ENCODE results near the gene CBX2.

The CBX2 gene

DNA sequence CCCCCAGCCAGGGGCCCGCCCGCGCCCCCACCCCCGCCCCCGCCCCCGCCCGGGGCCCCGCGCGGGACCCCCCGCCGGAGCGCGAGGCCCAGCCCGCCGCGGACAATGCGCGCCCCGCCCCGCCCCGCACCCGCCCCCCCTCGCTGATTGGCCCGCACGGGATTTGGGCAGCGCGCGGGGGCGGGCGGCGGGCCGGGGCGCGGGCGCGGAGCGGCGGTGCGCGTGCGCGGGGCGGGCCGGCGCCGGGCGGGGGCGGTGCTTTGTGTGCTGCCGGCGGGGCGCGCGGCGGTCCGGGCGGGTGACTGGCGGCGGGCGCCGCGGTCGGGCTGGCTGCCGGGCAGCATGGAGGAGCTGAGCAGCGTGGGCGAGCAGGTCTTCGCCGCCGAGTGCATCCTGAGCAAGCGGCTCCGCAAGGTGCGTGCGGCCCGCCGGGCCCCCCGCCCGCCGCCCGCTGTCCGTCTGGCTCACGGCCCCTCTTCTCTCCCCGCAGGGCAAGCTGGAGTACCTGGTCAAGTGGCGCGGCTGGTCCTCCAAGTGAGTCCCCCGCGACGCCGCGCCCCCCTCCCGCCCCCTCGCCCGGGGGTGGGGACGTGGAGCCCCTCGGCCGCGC lies at the start of gene CBX2:
TSS of gene CBX2 (plus strand) at position 255 of the 610 bp plus-strand sequence. CDS start at position 343, 88 bp downstream.
- no peak for TF ChIP-seq GATA2 (IDR thresholded peaks at IDR 0.05; ENCODE audit: low read depth, low read length)
- TF ChIP-seq GATA3 (IDR thresholded peaks at IDR 0.05; ENCODE audit: low read depth, low read length): no peak

DNA sequence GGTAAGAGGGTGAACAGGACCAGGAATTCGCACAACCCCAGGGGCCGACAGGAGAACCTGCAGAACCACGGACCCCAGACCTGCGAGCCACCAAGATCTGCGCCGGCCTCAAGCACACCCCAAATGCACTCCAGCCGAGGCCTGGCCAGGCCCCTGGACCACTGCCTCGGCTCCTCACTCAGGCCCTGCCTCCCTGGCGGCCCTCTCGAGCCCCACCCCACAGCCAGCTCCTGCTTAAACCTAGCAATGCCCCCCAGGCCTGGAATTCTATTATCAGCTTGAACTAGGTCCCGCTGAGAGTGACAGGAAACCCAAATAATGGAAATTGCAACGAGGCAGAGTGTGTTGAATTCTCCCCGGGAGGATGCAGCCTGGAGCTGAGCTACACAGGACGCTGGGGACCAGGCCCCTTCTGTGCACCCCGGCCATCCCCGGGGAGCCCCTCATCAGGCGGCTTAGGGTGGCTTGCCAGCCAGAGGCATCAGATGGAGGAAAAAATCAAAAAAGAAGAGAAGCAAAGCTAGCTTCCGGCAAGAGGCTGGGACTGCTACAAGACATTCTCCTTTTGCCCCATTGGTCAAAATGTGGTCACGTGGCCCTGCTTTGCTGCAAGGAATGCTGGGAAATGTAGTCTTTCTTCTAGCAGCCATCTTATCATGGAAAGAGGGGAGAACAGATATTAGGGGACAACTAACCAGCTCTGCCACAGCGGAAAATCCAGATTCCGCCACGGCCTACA lies 49.6 kb upstream of the CBX2 start:
- no peak for TF ChIP-seq GATA3 (IDR thresholded peaks at IDR 0.05; ENCODE audit: low read depth, low read length)
- TF ChIP-seq GATA2 (IDR thresholded peaks at IDR 0.05; ENCODE audit: low read depth, low read length): no peak

DNA sequence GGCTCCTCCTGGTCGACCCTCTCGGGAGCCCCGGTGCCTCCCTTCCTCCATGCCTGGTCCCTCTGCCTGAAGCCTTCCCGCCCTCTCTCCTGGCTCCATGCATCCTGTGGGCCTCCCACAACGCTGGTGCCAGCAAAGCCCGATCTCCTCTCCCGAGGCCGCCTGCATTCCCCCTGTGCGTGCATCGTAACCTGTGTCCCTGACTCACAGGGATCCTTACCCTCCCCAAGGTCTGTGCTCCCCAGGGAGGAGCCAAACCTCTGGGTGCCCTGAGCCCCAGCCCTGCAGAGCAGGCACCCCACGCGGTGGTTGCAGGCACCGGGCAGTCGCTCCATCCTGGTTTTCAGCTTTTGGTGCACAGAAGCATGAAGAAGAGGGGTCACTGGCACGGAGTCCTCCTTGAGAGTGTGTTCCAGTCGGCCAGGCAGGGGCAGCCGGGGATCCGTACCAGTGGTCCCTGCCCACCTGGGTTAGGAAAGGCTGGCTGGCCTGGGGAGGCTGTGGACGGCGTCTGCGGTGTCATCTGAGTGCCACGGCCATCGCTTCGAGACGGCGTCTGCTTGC lies 49.0 kb upstream of the CBX2 start:
- no peak for TF ChIP-seq GATA2 (IDR thresholded peaks at IDR 0.05; ENCODE audit: low read depth, low read length)
- TF ChIP-seq GATA3 (IDR thresholded peaks at IDR 0.05; ENCODE audit: low read depth, low read length): no peak

DNA sequence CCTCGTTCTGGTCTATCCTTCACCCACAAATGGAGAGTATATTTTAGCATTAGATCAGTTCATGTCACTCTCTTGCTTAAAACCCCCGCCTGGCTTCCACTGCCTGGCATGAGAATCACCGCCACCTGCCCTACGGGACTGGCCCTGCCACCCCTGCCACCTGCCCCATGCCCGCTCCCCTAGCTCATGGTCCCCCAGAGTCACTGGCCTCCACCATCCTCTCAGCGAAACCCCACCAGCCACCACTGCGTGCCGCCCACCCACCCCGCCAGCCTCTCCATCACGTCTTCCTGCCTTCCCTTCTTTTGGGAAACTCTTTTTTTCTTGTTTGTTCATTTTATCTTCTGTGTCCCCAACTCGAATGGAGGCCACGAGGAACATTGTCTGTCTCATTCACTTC lies 48.2 kb upstream of the CBX2 start:
- TF ChIP-seq GATA2 (IDR thresholded peaks at IDR 0.05; ENCODE audit: low read depth, low read length): no peak
- TF ChIP-seq GATA3 (IDR thresholded peaks at IDR 0.05; ENCODE audit: low read depth, low read length): no peak

DNA sequence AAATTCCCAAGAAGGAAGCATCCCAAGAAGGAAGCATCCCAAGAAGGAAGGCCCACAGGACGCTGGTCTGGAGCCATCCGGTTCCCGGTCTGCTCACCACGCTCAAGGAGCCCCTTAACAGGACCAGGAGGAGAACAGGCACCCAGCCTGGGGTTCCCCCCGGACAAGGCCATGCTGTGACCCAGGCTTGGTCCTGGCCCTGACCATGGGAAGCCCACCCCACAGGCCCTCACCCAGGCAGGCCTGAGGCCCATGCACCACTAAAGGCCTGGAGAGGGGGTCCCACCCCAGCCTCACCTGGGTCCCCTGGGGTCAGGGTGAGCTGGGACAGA lies 47.5 kb upstream of the CBX2 start:
- no peak for TF ChIP-seq GATA2 (IDR thresholded peaks at IDR 0.05; ENCODE audit: low read depth, low read length)
- no peak for TF ChIP-seq GATA3 (IDR thresholded peaks at IDR 0.05; ENCODE audit: low read depth, low read length)

DNA sequence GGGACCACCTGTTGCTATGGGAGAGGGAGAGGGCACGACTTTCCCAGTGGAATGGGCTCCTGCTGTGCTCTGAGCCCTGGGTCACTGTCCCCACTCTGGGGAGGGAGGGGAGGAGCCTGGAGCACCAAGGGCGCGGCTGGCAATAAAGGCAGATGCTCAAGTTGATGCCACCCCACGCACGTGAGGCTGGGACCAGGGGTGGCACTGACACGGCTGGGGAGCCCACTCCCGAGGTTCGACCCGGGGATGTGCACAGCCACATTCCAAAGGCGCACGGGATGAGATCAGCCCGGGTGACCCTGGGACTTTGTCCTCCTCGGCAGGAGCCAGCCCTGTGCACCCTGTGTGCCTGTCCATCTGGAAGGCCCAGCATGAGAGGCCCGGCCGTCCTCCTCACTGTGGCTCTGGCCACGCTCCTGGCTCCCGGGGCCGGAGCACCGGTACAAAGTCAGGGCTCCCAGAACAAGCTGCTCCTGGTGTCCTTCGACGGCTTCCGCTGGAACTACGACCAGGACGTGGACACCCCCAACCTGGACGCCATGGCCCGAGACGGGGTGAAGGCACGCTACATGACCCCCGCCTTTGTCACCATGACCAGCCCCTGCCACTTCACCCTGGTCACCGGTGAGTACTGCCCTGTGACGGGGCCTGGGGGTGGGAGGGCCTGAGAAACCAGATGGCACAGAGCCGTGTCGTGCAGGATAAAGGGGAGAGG lies 47.0 kb upstream of the CBX2 start, which contains the start of gene ENPP7:
TSS of gene ENPP7 (plus strand) at position 175 of the 715 bp plus-strand sequence. CDS start at position 372, 197 bp downstream.
- TF ChIP-seq GATA2 (IDR thresholded peaks at IDR 0.05; ENCODE audit: low read depth, low read length) (no peak), GATA3 (IDR thresholded peaks at IDR 0.05; ENCODE audit: low read depth, low read length) (no peak)

DNA sequence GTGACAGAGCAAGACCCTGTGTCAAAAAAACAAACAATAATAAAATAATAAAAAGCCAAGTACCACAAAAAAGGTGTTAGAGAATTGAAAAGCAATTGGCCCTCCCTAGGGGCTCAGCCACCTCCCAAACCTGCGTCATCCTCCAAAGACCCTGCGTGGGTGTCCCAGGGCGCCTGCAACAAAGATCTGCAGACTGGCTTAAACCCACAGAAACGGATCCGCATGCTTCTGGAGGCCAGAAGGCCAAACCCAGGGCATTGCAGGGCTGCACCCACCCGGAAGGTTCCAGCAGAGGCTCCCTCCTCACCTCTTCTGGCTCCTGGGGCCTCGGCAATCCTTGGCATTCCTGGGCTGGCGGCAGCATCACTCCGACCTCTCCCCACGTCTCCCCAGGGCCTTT lies 45.7 kb upstream of the CBX2 start:
- no peak for TF ChIP-seq GATA3 (IDR thresholded peaks at IDR 0.05; ENCODE audit: low read depth, low read length)
- no peak for TF ChIP-seq GATA2 (IDR thresholded peaks at IDR 0.05; ENCODE audit: low read depth, low read length)

DNA sequence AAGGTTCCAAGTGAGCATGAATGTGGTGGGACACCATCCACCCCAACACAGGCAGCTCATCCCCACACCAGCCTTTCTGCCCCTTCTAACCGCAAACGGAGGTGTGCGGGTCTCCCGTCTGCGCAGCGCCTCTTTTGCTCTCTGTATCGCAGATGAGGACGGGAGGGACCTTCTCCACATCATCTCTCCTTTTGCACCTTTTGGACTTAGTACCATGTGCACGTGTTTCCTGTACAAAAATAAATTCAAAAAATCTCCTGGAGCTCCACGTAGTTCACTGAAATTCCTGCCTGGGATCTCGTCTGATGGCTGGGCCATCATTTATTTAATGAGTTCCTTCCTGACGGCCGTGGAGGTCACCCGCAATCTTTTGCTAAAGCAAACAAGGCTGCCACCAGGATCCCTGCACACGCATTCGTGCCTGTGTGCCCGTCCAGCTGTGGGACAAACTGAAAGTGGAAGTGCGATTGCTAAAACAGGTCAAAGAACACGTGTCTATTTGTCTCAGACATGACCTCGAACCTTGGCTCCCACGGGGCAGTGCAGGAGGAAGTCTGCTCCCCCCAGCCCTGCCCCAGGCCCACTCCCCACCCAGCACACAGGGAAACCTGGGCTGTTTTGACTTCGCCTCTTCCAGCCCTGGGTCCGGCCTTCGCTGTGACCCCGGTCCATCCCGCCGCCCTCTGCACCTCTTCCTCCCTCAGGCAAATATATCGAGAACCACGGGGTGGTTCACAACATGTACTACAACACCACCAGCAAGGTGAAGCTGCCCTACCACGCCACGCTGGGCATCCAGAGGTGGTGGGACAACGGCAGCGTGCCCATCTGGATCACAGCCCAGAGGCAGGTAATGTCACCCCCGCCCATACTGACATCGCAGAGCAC lies 44.9 kb upstream of the CBX2 start:
- TF ChIP-seq GATA3 (IDR thresholded peaks at IDR 0.05; ENCODE audit: low read depth, low read length) (no peak), GATA2 (IDR thresholded peaks at IDR 0.05; ENCODE audit: low read depth, low read length) (no peak)

DNA sequence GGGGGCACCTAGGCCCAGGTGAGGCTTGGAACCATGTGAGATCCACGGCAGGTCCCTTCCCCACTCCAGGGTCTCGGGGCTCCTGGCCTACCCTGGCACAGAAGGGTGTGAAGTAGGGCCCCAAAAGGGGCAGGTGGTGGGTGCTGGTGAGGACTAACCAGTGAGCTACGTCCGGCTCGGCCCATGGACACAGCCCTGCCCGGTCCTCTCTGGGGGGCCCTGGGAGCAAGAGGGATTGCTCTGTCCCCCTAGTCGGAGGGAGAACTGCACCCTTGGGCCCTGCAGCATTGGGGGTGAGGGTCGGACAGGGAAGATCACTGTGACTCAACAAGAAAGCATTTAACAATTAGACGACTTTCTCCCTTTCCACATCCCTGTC lies 44.3 kb upstream of the CBX2 start:
- TF ChIP-seq GATA3 (IDR thresholded peaks at IDR 0.05; ENCODE audit: low read depth, low read length) (no peak), GATA2 (IDR thresholded peaks at IDR 0.05; ENCODE audit: low read depth, low read length) (no peak)

DNA sequence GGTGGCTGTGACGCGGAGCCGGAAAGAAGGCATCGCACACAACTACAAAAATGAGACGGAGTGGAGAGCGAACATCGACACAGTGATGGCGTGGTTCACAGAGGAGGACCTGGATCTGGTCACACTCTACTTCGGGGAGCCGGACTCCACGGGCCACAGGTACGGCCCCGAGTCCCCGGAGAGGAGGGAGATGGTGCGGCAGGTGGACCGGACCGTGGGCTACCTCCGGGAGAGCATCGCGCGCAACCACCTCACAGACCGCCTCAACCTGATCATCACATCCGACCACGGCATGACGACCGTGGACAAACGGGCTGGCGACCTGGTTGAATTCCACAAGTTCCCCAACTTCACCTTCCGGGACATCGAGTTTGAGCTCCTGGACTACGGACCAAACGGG lies 42.9 kb upstream of the CBX2 start:
- TF ChIP-seq GATA2 (IDR thresholded peaks at IDR 0.05; ENCODE audit: low read depth, low read length): no peak

DNA sequence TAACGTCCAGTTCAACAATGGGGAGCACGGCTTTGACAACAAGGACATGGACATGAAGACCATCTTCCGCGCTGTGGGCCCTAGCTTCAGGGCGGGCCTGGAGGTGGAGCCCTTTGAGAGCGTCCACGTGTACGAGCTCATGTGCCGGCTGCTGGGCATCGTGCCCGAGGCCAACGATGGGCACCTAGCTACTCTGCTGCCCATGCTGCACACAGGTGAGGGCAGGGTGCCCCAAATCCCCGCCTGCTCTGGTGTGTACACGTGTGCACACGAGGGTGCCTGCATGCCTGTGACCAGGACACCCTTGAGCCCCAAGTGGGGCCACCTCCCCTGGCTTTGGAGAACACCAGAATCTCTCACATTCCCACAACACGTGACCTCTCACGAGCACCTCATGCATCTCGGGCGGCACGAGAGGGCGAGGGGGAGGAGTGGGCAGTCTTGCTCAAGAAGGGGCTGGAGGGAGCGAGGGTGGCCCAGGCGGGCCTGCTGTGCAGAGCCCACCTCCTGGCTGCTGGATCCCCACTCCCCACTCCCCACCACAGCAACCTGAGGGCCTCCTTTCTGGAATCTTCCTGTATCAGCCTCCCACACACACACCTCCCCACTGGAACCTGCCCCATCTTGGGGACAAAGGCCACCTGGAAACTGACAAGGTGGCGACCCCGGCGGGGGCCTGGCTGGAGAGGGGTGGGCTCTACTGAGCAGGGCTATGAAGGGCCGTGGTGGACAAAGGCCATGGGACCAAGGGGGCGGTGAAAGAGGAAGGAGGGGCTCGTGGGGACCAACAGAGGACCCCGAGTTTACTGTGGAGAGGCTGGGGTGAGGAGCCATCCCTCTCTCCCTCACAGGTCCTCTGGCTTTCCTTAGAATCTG lies 40.7 kb upstream of the CBX2 start:
- no peak for TF ChIP-seq GATA3 (IDR thresholded peaks at IDR 0.05; ENCODE audit: low read depth, low read length)
- TF ChIP-seq GATA2 (IDR thresholded peaks at IDR 0.05; ENCODE audit: low read depth, low read length): no peak

DNA sequence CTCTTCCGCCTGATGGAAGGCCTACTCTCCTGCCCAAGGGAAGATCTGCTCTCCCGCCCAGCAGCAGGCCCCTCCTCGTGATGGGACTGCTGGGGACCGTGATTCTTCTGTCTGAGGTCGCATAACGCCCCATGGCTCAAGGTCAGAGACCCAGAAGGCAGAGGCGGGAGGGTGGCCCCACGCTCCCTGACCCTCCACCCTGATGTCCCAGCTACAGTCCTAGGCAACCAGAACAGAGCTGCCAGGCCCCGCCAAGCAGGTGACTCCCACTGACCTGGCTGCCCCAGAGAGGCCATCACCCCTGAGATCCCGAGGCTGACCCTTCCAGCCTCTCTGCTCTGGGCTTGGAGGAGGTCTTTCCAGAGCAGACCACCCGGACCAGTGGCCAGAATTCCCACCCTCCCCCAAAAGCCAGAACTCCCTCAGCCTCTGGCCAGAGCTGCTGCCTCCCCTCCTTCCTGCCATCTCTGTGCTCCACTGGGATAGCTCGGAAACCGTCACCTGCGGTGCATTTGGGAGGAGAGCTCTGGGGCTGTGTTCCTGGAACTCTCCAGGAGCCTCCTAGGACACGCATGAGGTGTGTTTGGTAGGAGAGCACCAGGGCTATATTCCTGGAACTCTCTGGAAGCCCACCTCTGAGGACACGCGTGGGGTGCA lies 39.9 kb upstream of the CBX2 start:
- TF ChIP-seq GATA2 (IDR thresholded peaks at IDR 0.05; ENCODE audit: low read depth, low read length): no peak
- no peak for TF ChIP-seq GATA3 (IDR thresholded peaks at IDR 0.05; ENCODE audit: low read depth, low read length)
